IMR-90 (cell line): ENCODE results near the gene CPSF4.

Experiments
- CEBPB ChIP-seq: IDR thresholded peaks from 2 replicates; pipeline ENCODE4 v1.6.1; 2012; ENCODE audit warnings: low read depth, low read length, improper control_type of control experiment
- CTCF ChIP-seq: conservative IDR thresholded peaks from 2 replicates; pipeline ENCODE4 v1.5.1; 2012; ENCODE audit warnings: mild to moderate bottlenecking, low read depth, low read length, improper control_type of control experiment
- ELK1 ChIP-seq: fragments of 150-350 bp; IDR thresholded peaks from 2 replicates; pipeline ENCODE4 v1.6.1; 2016; ENCODE audit warnings: low read depth, mild to moderate bottlenecking, low read length, moderate library complexity, borderline replicate concordance
- MAZ ChIP-seq: IDR thresholded peaks from 2 replicates; pipeline ENCODE4 v1.6.1; 2012; ENCODE audit warnings: low read depth, mild to moderate bottlenecking, low read length, improper control_type of control experiment, moderate library complexity, borderline replicate concordance
- MXI1 ChIP-seq: IDR thresholded peaks from 2 replicates; pipeline ENCODE4 v1.6.1; 2012; ENCODE audit warnings: low read depth, mild to moderate bottlenecking, low read length, moderate library complexity, borderline replicate concordance
- POLR2A ChIP-seq: IDR thresholded peaks from 2 replicates; pipeline ENCODE4 v1.6.1; 2012; ENCODE audit warnings: mild to moderate bottlenecking, low read depth, low read length
- RAD21 ChIP-seq: IDR thresholded peaks from 2 replicates; pipeline ENCODE4 v1.6.1; 2012; ENCODE audit warnings: low read length, improper control_type of control experiment
- RCOR1 ChIP-seq: IDR thresholded peaks from 2 replicates; pipeline ENCODE4 v1.6.1; 2012; ENCODE audit warnings: mild to moderate bottlenecking, low read length, improper control_type of control experiment; ENCODE audit not compliant: insufficient replicate concordance
- RFX5 ChIP-seq: IDR thresholded peaks from 2 replicates; pipeline ENCODE4 v1.8.0; 2012; ENCODE audit warnings: low read depth, mild to moderate bottlenecking, low read length, moderate library complexity
- SMC3 ChIP-seq: fragments of 150-350 bp; IDR thresholded peaks from 2 replicates; pipeline ENCODE4 v1.6.1; 2016; ENCODE audit warnings: low read depth, mild to moderate bottlenecking, antibody characterized with exemption, low read length, moderate library complexity

- no peak for TF ChIP-seq SMC3
- no peak for TF ChIP-seq POLR2A
- no peak for TF ChIP-seq CTCF
- no peak for TF ChIP-seq MXI1
- no peak for TF ChIP-seq MAZ
- no peak for TF ChIP-seq RAD21
- TF ChIP-seq RFX5 = no peak
- TF ChIP-seq CEBPB = no peak
- no peak for TF ChIP-seq ELK1
- no peak for TF ChIP-seq RCOR1
Measured at GRCh38 chr7:99493823-99494222, 55.1 kb downstream of the CPSF4 start.
